ENCODE data around the gene WSCD1.

Gene WSCD1

GRCh38 chr17:6067060-6067459 is 3.1 kb upstream of the WSCD1 start:
- TF ChIP-seq BACH2 (CRISPR knock-in tag; IDR thresholded peaks at IDR 0.05; ENCODE audit: borderline replicate concordance) (no peak), ZNF8 (CRISPR knock-in tag; IDR thresholded peaks at IDR 0.05) (no peak), TCF4 (CRISPR knock-in tag; IDR thresholded peaks at IDR 0.05; ENCODE audit: borderline replicate concordance) (no peak), ESRRG (CRISPR knock-in tag; IDR thresholded peaks at IDR 0.05) (no peak), PATZ1 (CRISPR knock-in tag; IDR thresholded peaks at IDR 0.05; ENCODE audit: borderline replicate concordance) (no peak), TSHZ2 (CRISPR knock-in tag; IDR thresholded peaks at IDR 0.05) (no peak), ZC3H10 (CRISPR knock-in tag; IDR thresholded peaks at IDR 0.05) (no peak), ISL1 (CRISPR knock-in tag; IDR thresholded peaks at IDR 0.05) (no peak), GLIS3 (CRISPR knock-in tag; IDR thresholded peaks at IDR 0.05) (no peak), ZFP30 (CRISPR knock-in tag; IDR thresholded peaks at IDR 0.05) (no peak), TOX (CRISPR knock-in tag; IDR thresholded peaks at IDR 0.05; ENCODE audit: borderline replicate concordance) (no peak), RARB (CRISPR knock-in tag; IDR thresholded peaks at IDR 0.05) (no peak), ARNTL (CRISPR knock-in tag; IDR thresholded peaks at IDR 0.05; ENCODE audit: borderline replicate concordance, low read depth) (no peak), CREB5 (CRISPR knock-in tag; IDR thresholded peaks at IDR 0.05; ENCODE audit: low read depth) (no peak)
- no peak for ATAC-seq

- ATAC-seq = no peak
- TF ChIP-seq CSDC2 (CRISPR knock-in tag; IDR thresholded peaks at IDR 0.05) (no peak), RARB (CRISPR knock-in tag; IDR thresholded peaks at IDR 0.05) (no peak), ZNF8 (CRISPR knock-in tag; IDR thresholded peaks at IDR 0.05) (no peak), ISL1 (CRISPR knock-in tag; IDR thresholded peaks at IDR 0.05) (no peak), OSR1 (CRISPR knock-in tag; IDR thresholded peaks at IDR 0.05) (no peak), GLIS3 (CRISPR knock-in tag; IDR thresholded peaks at IDR 0.05) (no peak), ESRRG (CRISPR knock-in tag; IDR thresholded peaks at IDR 0.05) (no peak), ZC3H10 (CRISPR knock-in tag; IDR thresholded peaks at IDR 0.05) (no peak), ZNF565 (CRISPR knock-in tag; conservative IDR thresholded peaks at IDR 0.05; ENCODE audit: low read depth) (no peak), SNAI2 (CRISPR knock-in tag; IDR thresholded peaks at IDR 0.05) (no peak), CREB5 (CRISPR knock-in tag; IDR thresholded peaks at IDR 0.05; ENCODE audit: low read depth) (no peak), BACH2 (CRISPR knock-in tag; IDR thresholded peaks at IDR 0.05; ENCODE audit: borderline replicate concordance) (no peak), ZFP3 (CRISPR knock-in tag; IDR thresholded peaks at IDR 0.05) (no peak), TSHZ2 (CRISPR knock-in tag; IDR thresholded peaks at IDR 0.05) (no peak), TOX (CRISPR knock-in tag; IDR thresholded peaks at IDR 0.05; ENCODE audit: borderline replicate concordance) (no peak), PATZ1 (CRISPR knock-in tag; IDR thresholded peaks at IDR 0.05; ENCODE audit: borderline replicate concordance) (no peak), CSRNP3 (CRISPR knock-in tag; IDR thresholded peaks at IDR 0.05) (no peak), TCF4 (CRISPR knock-in tag; IDR thresholded peaks at IDR 0.05; ENCODE audit: borderline replicate concordance) (no peak)
These were observed 292 bp downstream of the WSCD1 start for GRCh38 chr17:6070430-6070912.
